NB4 (cell line): ENCODE measurements around the gene CSF1R.

Experiments used
- TF ChIP-seq, protein P1 (sequence below): IDR thresholded peaks from one replicate; pipeline ENCODE4 v1.5.1; 2012; ENCODE audit warnings: low read depth, low read length
- TF ChIP-seq, protein P2 (sequence below): IDR thresholded peaks from 2 replicates; pipeline ENCODE4 v1.6.1; 2011; ENCODE audit warnings: low read depth, low read length

GRCh38 chr5:150035139-150035895 is 51.0 kb downstream of the CSF1R start:
- TF ChIP-seq, protein P1, sequence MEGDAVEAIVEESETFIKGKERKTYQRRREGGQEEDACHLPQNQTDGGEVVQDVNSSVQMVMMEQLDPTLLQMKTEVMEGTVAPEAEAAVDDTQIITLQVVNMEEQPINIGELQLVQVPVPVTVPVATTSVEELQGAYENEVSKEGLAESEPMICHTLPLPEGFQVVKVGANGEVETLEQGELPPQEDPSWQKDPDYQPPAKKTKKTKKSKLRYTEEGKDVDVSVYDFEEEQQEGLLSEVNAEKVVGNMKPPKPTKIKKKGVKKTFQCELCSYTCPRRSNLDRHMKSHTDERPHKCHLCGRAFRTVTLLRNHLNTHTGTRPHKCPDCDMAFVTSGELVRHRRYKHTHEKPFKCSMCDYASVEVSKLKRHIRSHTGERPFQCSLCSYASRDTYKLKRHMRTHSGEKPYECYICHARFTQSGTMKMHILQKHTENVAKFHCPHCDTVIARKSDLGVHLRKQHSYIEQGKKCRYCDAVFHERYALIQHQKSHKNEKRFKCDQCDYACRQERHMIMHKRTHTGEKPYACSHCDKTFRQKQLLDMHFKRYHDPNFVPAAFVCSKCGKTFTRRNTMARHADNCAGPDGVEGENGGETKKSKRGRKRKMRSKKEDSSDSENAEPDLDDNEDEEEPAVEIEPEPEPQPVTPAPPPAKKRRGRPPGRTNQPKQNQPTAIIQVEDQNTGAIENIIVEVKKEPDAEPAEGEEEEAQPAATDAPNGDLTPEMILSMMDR: no peak
- TF ChIP-seq, protein P2, sequence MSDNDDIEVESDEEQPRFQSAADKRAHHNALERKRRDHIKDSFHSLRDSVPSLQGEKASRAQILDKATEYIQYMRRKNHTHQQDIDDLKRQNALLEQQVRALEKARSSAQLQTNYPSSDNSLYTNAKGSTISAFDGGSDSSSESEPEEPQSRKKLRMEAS: no peak
